ENCODE results near the gene EVI5.

Gene EVI5

DNA sequence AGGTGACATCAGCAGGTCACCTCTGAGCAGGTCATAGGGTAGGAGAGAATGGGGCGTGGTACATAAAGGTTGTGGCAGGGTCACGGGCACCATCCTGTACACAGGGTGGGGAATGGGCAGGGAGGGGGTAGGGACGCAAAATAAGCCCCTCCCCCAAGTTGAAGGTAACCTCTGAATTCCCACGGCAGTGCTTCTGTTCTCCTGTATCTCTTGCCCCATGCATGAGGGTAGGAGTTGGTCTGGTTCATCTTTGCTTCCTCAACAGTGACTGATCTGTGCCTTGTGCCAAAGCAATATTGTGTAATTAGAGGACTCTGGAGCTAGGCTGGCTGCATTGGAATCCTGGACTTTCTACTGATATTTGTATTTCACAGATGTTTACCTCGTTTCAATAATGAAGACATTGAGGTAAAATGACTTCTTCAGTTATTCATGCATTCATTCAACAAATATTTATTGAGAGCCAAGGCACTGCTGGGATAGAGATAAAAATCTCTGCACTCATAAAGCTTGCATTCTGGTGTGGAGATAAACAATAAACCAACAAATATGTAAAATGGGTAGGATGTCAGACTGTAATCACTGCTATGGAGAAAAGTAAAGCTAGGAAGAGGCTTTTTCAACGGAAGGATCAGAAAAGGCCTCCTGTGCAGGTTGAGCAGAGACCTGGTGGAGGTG lies 279.8 kb downstream of the EVI5 start:
- DNase-seq: no peak

DNA sequence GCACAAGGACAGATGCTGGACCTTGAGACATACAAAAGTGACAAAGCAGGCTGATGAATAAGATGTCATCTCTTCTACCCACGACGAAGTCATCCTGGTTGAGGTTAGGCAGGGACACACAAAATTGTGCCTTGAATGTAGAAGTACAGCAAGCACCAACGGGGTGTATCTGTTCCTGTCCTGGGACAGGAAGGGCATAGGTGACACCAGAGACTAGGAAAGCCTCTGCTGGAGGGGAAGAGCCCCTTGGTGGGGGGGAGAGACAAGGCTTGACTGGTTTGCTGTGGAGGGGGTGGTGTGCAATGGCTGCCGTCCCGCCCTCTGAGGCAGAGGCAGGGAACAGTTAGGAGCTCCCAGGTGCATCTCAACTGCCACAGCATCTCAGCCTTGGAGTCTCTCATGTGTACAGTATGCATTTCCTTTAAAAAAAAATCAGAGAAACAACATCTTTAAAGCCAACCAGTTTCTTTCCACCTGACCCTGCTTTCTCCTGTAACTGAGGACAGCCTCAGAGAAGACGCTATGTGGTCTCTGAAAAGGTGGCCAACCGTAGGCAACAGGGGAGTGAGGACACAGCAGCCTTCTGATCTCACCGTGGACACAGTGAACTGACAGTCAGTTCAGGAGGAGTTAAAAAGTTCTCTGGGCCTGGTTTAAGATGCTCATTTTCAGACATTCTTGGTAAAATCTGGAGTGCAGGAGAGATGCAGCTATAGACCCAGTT lies 280.5 kb downstream of the EVI5 start:
- DNase-seq: no peak

DNA sequence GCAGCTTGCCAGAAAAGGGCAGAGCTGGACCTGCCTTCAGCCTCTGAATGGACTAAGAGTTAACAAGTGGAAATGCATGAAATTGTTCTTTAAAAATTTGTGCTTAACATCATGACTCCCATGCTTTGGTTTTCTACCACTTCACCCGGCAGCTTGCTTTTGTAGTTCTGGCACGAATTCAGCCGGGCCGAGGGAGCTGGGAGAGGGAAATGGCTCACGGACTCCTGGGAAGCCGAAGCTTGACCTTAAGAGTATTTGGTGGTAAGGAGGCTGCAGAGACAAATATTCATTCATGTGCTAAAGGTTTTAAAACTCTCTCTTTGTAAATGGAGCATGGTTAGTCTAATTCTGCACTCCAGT lies 281.0 kb downstream of the EVI5 start:
- no peak for DNase-seq

GRCh38 chr1:92503043-92503925 lies 281.6 kb downstream of the EVI5 start:
- DNase-seq: no peak

- no peak for DNase-seq
Measured at GRCh38 chr1:92502247-92502646, 282.7 kb downstream of the EVI5 start.

GRCh38 chr1:92500552-92500951 lies 284.4 kb downstream of the EVI5 start:
- no peak for DNase-seq

- no peak for DNase-seq
Measured at GRCh38 chr1:92495392-92496063, 289.4 kb downstream of the EVI5 start.

DNA sequence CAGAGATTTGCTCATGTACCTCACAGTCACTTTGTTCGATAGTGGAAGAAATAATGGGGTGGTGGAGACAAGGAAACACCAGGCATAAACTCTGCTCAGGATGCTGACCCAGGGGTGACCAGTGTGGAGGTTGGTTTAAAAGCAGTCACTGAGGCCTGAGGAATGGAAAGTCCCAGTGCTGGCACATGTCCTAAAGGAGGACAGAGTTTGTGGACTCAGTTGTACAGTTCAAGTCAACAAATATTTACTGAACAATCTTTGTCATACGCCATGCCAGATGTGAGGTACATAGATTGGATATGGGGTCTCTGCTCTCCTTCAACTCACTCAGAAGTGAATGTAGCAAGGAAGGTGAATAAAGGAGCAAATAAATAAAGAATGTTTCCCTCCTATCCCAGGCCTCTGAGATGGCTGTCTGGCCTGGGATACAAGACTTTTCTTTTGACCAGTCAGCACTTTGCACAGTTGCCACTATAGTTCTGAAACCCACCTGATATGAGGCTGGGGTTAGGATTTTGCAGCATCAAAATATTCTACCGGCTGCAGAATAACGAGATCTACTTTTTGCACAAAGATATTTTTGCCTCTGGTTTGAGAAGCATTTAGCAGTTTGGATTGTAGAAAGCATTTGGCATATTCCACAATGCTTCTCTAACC lies 290.3 kb downstream of the EVI5 start:
- DNase-seq: no peak

GRCh38 chr1:92493139-92493538 lies 291.8 kb downstream of the EVI5 start:
- DNase-seq: no peak

DNA sequence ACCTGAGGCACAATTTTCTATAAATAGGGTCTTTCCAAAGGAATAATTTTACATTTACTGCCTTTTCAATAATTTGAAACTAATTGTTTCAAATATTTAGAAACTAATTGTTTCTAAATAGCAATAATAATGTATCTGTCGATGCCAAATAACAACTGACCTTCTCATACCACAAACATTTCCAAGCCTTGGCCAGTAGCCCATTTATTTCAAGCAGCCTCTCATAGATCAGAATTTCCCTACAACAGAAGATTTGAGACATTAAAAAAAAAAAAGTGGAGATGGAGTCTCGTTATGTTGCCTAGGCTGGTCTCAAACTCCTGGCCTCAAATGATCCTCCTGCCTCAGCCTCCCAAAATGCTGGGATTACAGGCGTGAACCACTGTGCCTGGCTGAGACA lies 296.1 kb downstream of the EVI5 start:
- no peak for DNase-seq

- DNase-seq: no peak
Measured at GRCh38 chr1:92488416-92488815, 296.5 kb downstream of the EVI5 start.

DNA sequence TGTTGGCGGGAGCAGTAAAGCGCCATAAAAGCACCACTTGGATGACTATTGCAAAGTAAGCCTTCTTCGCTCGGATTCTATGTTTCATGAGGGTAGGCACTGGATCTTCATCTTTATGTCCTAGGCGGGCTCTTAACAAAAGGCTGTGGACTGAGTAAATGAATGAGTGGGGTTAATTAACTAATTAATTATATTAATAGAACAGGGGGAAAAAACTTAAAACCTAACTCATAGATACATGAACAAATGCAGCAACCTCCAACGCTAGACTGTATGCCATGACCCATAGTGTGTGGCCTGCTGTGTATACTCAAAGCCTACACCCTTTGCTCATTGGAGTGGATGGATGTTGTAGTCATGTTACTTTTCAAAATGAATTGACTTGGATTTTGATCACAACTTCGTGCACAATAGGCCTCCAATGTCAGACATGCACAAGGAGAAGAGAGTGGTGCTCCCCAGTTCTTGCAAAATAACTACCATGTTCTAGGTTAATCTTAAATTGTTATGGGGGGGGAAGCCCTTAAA lies 297.8 kb downstream of the EVI5 start:
- DNase-seq: no peak

DNA sequence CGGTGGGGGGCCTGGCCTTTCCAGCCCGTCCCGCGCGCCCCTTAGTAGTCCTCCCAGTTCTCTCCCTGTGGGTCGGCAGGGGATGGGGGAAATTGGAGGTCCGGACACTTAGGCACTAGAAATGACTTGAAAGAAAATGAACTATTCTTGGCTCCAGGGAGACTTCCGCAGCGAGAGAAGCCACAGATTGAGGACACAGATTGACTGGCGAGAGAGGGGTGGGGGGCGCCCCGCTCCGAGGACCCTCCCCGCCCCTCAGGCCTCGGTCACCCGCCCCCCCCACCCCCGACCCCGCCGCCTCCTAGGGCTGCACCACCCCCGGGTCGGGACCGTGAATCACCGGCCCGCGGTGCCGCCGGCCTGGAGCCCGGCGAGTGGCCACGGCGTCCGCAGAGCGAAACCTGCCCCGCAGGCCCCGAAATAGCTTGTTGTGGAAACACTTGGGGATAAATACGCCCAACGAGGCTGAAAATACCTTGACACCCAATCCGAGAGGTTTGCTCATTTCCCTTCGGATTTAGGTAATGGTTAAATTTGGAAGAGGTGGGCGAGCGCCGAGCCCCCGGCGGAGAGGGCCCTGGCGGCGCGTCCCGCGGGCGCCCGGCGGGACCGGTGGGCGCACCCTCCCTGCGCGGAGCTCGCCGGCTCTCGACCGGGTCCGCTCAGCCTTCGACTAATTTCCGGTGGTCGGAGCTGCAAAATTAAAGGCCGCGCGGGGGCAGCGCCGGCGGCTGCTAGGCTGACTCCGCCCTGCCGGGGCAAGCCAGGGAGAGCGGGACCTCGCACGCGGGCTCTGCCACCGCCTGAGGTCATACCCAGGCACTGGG lies 298.4 kb downstream of the EVI5 start, which contains the start of gene GFI1:
Gene GFI1, minus strand, starts transcription at position 675 of the 827 bp plus-strand sequence. CDS start 3,438 bp downstream, outside the sequence.
- no peak for DNase-seq

- no peak for DNase-seq
Measured at GRCh38 chr1:92485381-92486250, 299.3 kb downstream of the EVI5 start.

DNA sequence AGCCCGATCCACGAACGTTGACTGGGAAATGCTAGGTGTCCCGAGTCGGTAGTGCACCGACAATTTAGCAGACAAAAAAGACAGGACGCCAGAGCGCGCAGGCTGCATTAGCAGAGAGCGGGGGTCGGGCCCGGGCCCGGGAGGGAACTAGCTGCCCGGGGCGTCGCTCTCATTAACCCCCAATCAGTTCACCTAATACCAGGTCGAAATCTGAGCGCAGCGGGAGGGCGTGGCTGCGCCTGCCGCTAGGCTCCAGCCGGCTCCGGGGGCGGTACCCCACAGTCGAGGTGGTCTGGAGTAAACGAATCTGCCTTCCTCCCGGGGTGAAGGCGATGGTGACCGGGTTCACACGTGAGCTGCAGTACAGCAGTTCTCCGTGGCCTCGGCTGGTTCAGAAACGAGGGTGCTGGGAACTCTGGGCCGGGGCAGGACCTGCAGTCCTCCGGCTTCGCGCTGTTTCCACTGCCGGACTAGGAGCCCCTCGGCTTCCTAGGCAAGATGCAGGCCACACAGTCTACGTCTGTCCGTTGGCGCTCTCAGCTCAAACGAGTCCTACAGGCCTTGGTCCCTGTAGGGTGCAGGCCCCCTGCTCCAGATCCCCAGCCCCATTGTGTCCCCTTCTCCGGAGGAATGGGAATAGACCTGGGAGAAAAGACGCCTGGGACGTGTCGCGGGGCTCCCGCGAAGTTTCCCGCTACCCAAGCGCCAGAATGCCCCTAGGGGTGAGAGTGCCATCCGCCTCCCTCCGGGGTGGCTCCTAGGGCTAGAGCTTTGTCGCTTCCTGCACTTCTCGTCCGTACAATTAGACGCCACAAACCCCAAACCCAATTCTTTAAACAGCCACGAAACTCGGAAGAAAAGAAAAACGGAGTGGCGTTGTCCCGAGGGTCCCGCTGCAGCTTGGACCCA lies 300.2 kb downstream of the EVI5 start:
- no peak for DNase-seq

DNA sequence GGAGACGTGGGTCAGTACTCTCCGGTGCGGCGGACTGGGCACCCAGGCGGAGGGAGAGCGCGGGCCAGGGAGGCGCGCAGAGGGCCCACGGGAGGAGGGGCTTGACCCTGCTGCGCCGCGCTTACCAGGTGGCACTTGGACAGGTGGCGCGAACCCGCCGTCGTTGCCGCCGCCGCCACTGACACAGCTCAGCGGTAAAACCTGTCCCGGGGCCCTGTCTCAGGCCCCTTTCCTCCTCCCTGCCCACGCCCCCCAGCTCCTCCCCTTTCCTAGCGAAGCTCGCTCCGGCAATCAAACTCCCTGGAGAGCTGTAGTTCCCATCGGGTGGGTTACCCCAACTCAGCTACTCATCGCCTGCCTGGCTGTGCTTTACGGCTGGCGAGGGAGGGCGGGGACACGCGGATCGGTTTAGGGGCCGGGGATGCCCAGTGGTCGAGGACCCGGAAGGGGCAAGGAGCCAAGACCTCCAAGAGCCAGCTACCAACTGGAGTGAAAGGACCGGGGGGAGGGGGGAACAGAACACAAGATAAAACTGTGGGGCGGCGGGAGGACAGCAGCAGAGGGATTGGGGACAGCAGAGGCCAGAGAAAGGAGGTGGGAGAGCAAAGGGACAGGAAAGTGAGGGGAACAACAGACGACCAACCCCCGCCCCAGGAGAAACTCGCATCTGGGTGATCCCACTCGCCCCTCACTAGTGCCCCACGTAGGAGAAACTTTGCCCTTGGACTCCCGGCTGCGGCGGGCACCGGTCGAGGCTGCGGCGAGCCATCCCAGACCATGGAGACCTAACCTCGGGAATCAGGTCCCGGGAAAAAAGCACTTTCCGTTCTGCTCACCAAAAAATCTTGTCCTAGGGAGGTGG lies 301.1 kb downstream of the EVI5 start:
- DNase-seq: no peak

DNA sequence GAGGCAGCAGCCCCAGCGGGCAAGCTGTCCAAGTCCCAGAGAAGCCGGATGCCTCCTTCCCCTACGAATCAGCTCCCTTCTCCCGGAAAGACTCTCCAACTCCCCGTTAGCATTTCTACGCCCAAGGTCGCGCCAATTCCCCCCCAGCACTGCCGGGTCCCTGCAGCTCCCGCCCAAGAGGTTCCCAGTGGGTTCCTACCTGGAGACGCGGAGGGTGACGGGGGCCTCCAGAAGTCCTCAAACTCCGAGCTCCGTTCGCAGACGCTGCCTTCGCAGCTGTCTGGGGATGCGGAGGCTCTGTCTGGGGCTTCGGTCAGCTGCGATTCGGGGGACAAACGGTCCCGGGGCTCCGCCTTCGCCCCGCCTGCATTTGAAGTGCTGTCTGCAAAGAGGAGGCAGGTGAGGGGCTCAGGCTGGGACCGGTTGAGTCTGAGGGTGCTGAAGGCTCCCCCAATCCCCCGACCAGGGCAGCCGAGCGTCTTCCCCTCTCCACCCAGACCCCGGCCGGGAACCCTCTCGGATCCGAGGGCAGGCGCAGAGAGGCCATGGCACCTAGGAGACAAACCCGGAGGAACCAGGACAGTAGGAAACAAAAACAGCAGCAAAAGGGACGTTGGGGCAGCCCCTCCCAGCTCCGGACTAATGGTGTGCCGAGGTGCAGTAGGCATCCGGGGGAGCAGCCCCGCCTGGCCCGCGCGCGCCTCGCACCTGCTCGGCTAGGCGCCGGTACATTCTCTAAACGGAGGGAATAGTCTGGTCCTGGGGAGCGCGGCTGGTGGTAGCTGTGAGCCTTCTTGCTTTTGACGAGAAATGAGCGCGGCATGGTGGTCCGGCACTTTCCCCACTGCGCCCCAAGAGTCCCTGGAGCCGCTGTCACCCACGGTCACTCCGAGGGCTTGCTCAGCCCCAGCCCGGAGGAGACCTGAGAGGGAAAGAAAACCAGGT lies 302.0 kb downstream of the EVI5 start:
- DNase-seq: no peak

Data from NCI-H2081 treated with DMSO at 0.1 percent for 48 hours (cell line).